GM23338 (cell line): ENCODE results near the gene GTF3C2.

ENCODE experiments used
- CREB1 ChIP-seq: fragments of 250-450 bp; sonication (Bioruptor Pico); IDR thresholded peaks from 2 replicates; pipeline ENCODE4 v1.5.0; 2020; ENCODE audit warnings: low read depth, mild to moderate bottlenecking, moderate library complexity
- EZH2 ChIP-seq: fragments of 200-600 bp; sonication (generic); IDR thresholded peaks from one replicate; pipeline ENCODE4 v1.8.0; 2017; ENCODE audit warnings: antibody characterized with exemption, mild to moderate bottlenecking, low read depth; ENCODE audit not compliant: unreplicated experiment
- EZH2phosphoT487 ChIP-seq: fragments of 200-600 bp; sonication (generic); IDR thresholded peaks from one replicate; pipeline ENCODE4 v1.8.1; 2018; ENCODE audit warnings: antibody characterized with exemption; ENCODE audit not compliant: unreplicated experiment
- JUNB ChIP-seq: IDR thresholded peaks from one replicate; pipeline ENCODE4 v1.6.1; 2016; ENCODE audit warnings: antibody characterized with exemption; ENCODE audit not compliant: unreplicated experiment
- NANOG ChIP-seq: IDR thresholded peaks from 2 replicates; pipeline ENCODE4 v1.6.1; 2016; ENCODE audit warnings: antibody characterized with exemption, borderline replicate concordance
- POLR2AphosphoS5 ChIP-seq: IDR thresholded peaks from 2 replicates; pipeline ENCODE4 v1.6.1; 2016; ENCODE audit warnings: antibody characterized with exemption, low read depth
- ZNF114 ChIP-seq: fragments of 250-450 bp; sonication (Bioruptor Pico); IDR thresholded peaks from 2 replicates; pipeline ENCODE4 v1.5.0; 2020; ENCODE audit warnings: mild to moderate bottlenecking, moderate library complexity
- ZNF331 ChIP-seq: fragments of 250-450 bp; sonication (Bioruptor Pico); IDR thresholded peaks from 2 replicates; pipeline ENCODE4 v1.5.0; 2020; ENCODE audit warnings: low read depth, mild to moderate bottlenecking, moderate library complexity
- TF ChIP-seq, protein P1 (sequence below), 2 experiments: fragments of 200-600 bp in 1 of 2; sonication (generic) in 1 of 2; conservative IDR thresholded peaks; 2 replicates each; pipeline versions ENCODE4 v1.5.1 to v1.6.1; 2016 to 2017; ENCODE audit warnings: antibody characterized with exemption in 2 of 2, low read depth in 2 of 2, mild to moderate bottlenecking in 2 of 2, moderate library complexity in 1 of 2
- TF ChIP-seq, protein P2 (sequence below): IDR thresholded peaks from 2 replicates; pipeline ENCODE4 v1.6.1; 2016; ENCODE audit warnings: antibody characterized with exemption
- TF ChIP-seq, protein P3 (sequence below): IDR thresholded peaks from one replicate; pipeline ENCODE4 v1.6.1; 2018; ENCODE audit warnings: antibody characterized with exemption; ENCODE audit not compliant: unreplicated experiment
- TF ChIP-seq, protein P4 (sequence below): fragments of 250-450 bp; sonication (Bioruptor Pico); IDR thresholded peaks from 2 replicates; pipeline ENCODE4 v1.5.0; 2020; ENCODE audit warnings: mild to moderate bottlenecking, moderate library complexity

DNA sequence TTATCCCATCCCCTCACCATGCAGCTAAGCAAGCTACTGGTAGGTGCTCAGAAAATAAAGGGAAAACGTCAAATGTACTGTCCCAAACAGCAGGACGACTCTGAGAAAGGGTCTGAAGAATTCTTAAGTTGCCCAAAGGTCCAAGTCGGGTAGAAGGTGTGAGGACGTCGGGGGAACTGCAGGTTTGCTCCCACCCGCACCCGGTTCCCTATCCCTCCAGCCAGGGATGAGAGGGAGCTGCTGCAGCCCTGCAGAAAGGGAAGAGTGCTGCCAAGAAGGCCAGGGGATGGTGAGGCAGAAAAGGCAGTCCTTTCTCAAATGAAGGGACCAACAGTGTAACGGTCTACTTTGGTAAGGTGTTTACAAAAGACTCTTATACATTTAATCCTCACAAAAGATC, 41.4 kb downstream of the GTF3C2 start:
- TF ChIP-seq, protein P1, sequence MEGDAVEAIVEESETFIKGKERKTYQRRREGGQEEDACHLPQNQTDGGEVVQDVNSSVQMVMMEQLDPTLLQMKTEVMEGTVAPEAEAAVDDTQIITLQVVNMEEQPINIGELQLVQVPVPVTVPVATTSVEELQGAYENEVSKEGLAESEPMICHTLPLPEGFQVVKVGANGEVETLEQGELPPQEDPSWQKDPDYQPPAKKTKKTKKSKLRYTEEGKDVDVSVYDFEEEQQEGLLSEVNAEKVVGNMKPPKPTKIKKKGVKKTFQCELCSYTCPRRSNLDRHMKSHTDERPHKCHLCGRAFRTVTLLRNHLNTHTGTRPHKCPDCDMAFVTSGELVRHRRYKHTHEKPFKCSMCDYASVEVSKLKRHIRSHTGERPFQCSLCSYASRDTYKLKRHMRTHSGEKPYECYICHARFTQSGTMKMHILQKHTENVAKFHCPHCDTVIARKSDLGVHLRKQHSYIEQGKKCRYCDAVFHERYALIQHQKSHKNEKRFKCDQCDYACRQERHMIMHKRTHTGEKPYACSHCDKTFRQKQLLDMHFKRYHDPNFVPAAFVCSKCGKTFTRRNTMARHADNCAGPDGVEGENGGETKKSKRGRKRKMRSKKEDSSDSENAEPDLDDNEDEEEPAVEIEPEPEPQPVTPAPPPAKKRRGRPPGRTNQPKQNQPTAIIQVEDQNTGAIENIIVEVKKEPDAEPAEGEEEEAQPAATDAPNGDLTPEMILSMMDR (conservative IDR thresholded peaks at IDR 0.05; ENCODE audit: low read depth in 2 of 2) = no peak
- no peak for TF ChIP-seq EZH2
- no peak for TF ChIP-seq ZNF114 (CRISPR knock-in tag)
- TF ChIP-seq POLR2AphosphoS5 = no peak
- TF ChIP-seq, protein P2, sequence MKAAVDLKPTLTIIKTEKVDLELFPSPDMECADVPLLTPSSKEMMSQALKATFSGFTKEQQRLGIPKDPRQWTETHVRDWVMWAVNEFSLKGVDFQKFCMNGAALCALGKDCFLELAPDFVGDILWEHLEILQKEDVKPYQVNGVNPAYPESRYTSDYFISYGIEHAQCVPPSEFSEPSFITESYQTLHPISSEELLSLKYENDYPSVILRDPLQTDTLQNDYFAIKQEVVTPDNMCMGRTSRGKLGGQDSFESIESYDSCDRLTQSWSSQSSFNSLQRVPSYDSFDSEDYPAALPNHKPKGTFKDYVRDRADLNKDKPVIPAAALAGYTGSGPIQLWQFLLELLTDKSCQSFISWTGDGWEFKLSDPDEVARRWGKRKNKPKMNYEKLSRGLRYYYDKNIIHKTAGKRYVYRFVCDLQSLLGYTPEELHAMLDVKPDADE = no peak
- no peak for TF ChIP-seq EZH2phosphoT487
- TF ChIP-seq, protein P3, sequence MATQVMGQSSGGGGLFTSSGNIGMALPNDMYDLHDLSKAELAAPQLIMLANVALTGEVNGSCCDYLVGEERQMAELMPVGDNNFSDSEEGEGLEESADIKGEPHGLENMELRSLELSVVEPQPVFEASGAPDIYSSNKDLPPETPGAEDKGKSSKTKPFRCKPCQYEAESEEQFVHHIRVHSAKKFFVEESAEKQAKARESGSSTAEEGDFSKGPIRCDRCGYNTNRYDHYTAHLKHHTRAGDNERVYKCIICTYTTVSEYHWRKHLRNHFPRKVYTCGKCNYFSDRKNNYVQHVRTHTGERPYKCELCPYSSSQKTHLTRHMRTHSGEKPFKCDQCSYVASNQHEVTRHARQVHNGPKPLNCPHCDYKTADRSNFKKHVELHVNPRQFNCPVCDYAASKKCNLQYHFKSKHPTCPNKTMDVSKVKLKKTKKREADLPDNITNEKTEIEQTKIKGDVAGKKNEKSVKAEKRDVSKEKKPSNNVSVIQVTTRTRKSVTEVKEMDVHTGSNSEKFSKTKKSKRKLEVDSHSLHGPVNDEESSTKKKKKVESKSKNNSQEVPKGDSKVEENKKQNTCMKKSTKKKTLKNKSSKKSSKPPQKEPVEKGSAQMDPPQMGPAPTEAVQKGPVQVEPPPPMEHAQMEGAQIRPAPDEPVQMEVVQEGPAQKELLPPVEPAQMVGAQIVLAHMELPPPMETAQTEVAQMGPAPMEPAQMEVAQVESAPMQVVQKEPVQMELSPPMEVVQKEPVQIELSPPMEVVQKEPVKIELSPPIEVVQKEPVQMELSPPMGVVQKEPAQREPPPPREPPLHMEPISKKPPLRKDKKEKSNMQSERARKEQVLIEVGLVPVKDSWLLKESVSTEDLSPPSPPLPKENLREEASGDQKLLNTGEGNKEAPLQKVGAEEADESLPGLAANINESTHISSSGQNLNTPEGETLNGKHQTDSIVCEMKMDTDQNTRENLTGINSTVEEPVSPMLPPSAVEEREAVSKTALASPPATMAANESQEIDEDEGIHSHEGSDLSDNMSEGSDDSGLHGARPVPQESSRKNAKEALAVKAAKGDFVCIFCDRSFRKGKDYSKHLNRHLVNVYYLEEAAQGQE = no peak
- no peak for TF ChIP-seq CREB1 (CRISPR knock-in tag)
- no peak for TF ChIP-seq ZNF331 (CRISPR knock-in tag)
- TF ChIP-seq JUNB = no peak
- TF ChIP-seq NANOG = no peak
- TF ChIP-seq, protein P4, sequence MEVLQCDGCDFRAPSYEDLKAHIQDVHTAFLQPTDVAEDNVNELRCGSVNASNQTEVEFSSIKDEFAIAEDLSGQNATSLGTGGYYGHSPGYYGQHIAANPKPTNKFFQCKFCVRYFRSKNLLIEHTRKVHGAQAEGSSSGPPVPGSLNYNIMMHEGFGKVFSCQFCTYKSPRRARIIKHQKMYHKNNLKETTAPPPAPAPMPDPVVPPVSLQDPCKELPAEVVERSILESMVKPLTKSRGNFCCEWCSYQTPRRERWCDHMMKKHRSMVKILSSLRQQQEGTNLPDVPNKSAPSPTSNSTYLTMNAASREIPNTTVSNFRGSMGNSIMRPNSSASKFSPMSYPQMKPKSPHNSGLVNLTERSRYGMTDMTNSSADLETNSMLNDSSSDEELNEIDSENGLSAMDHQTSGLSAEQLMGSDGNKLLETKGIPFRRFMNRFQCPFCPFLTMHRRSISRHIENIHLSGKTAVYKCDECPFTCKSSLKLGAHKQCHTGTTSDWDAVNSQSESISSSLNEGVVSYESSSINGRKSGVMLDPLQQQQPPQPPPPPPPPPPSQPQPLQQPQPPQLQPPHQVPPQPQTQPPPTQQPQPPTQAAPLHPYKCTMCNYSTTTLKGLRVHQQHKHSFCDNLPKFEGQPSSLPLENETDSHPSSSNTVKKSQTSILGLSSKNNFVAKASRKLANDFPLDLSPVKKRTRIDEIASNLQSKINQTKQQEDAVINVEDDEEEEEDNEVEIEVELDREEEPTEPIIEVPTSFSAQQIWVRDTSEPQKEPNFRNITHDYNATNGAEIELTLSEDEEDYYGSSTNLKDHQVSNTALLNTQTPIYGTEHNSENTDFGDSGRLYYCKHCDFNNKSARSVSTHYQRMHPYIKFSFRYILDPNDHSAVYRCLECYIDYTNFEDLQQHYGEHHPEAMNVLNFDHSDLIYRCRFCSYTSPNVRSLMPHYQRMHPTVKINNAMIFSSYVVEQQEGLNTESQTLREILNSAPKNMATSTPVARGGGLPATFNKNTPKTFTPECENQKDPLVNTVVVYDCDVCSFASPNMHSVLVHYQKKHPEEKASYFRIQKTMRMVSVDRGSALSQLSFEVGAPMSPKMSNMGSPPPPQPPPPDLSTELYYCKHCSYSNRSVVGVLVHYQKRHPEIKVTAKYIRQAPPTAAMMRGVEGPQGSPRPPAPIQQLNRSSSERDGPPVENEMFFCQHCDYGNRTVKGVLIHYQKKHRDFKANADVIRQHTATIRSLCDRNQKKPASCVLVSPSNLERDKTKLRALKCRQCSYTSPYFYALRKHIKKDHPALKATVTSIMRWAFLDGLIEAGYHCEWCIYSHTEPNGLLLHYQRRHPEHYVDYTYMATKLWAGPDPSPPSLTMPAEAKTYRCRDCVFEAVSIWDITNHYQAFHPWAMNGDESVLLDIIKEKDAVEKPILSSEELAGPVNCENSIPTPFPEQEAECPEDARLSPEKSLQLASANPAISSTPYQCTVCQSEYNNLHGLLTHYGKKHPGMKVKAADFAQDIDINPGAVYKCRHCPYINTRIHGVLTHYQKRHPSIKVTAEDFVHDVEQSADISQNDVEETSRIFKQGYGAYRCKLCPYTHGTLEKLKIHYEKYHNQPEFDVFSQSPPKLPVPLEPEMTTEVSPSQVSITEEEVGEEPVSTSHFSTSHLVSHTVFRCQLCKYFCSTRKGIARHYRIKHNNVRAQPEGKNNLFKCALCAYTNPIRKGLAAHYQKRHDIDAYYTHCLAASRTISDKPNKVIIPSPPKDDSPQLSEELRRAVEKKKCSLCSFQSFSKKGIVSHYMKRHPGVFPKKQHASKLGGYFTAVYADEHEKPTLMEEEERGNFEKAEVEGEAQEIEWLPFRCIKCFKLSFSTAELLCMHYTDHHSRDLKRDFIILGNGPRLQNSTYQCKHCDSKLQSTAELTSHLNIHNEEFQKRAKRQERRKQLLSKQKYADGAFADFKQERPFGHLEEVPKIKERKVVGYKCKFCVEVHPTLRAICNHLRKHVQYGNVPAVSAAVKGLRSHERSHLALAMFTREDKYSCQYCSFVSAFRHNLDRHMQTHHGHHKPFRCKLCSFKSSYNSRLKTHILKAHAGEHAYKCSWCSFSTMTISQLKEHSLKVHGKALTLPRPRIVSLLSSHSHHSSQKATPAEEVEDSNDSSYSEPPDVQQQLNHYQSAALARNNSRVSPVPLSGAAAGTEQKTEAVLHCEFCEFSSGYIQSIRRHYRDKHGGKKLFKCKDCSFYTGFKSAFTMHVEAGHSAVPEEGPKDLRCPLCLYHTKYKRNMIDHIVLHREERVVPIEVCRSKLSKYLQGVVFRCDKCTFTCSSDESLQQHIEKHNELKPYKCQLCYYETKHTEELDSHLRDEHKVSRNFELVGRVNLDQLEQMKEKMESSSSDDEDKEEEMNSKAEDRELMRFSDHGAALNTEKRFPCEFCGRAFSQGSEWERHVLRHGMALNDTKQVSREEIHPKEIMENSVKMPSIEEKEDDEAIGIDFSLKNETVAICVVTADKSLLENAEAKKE (CRISPR knock-in tag) = no peak
